IPS-20b (cell line): ENCODE measurements around the gene KRT4.

Source experiments
- H3K27ac ChIP-seq: one replicate; pipeline ENCODE4 v1.5.1; 2013; ENCODE audit warnings: low read length
- H3K27me3 ChIP-seq: 2 replicates; pipeline ENCODE4 v1.6.1; 2013; ENCODE audit warnings: mild to moderate bottlenecking, low read length, inconsistent platforms; ENCODE audit not compliant: insufficient read depth
- H3K36me3 ChIP-seq: 2 replicates; pipeline ENCODE4 v1.6.1; 2013; ENCODE audit warnings: low read depth, mild to moderate bottlenecking, inconsistent platforms, low read length, moderate library complexity; ENCODE audit not compliant: insufficient read depth
- H3K4me1 ChIP-seq: 2 replicates; pipeline ENCODE4 v1.6.1; 2013; ENCODE audit warnings: mild to moderate bottlenecking, control low read depth, inconsistent platforms, low read length, moderate library complexity; ENCODE audit not compliant: insufficient read depth
- H3K4me3 ChIP-seq: 2 replicates; pipeline ENCODE4 v1.5.1; 2013; ENCODE audit warnings: mild to moderate bottlenecking, low read length, inconsistent platforms
- H3K9ac ChIP-seq: 2 replicates; pipeline ENCODE4 v1.6.1; 2013; ENCODE audit warnings: low read depth, mild to moderate bottlenecking, inconsistent platforms, low read length, moderate library complexity
- H3K9me3 ChIP-seq: 2 replicates; pipeline ENCODE4 v1.6.1; 2013; ENCODE audit warnings: mild to moderate bottlenecking, low read depth, low read length, inconsistent platforms; ENCODE audit not compliant: insufficient read depth

KRT4 gene

GRCh38 chr12:52759695-52760094 lies 54.2 kb downstream of the KRT4 start:
- no peak overlapping the region for H3K27ac ChIP-seq
- H3K36me3 ChIP-seq, result no peaks in the 10 kb centered on the region
- H3K9me3 ChIP-seq, result peaks cover 16% of the 10 kb centered on the region
- H3K27me3 ChIP-seq, result no peaks in the 10 kb centered on the region; the same call in 1 of the 2 replicates
- no peak overlapping the region for H3K4me3 ChIP-seq
- H3K9ac ChIP-seq, result no peak overlapping the region
- no peaks in the 10 kb centered on the region for H3K4me1 ChIP-seq

- no peak overlapping the region for H3K27ac ChIP-seq
- no peak overlapping the region for H3K4me3 ChIP-seq
- H3K9me3 ChIP-seq, result peaks cover 16% of the 10 kb centered on the region
- H3K9ac ChIP-seq, result no peak overlapping the region
- H3K36me3 ChIP-seq, result no peaks in the 10 kb centered on the region
- no peaks in the 10 kb centered on the region; the same call in 1 of the 2 replicates for H3K27me3 ChIP-seq
- H3K4me1 ChIP-seq, result no peaks in the 10 kb centered on the region
Observed at GRCh38 chr12:52759218-52759617, 54.7 kb downstream of the KRT4 start.

GRCh38 chr12:52757449-52758176 lies 56.3 kb downstream of the KRT4 start:
- Histone ChIP-seq H3K9me3 (peaks cover 11% of the 10 kb centered on the region), H3K27me3 (no peaks in the 10 kb centered on the region; the same call in 1 of the 2 replicates), H3K9ac (no peak overlapping the region), H3K4me3 (no peak overlapping the region), H3K4me1 (no peaks in the 10 kb centered on the region), H3K27ac (no peak overlapping the region), H3K36me3 (no peaks in the 10 kb centered on the region)
